HCT116 (cell line): ENCODE data around the gene CSNK2A2. TPM values are rescaled to one million over a fixed set of nuclear protein-coding genes. Genes with fewer than 3 reads are reported as not detected.

Experiments
- ATAC-seq: fragments of 200-7000 bp; cut with Tn5 transposase; 2 replicates; pipeline ENCODE4 v1.9.1; 2020; ENCODE audit warnings: mild to moderate bottlenecking, moderate library complexity
- BruUV-seq: library from RNA; stranded (reverse); fragments of 400-500 nt; replicated peaks from 2 replicates; lab custom pipeline; 2021; lab: Mats Ljungman, UMichigan
- CTCF ChIA-PET: fragments of 300-600 bp; sonication (Branson Sonifier 250); formaldehyde crosslinking; loops from one replicate; lab custom pipeline; 2021; ENCODE audit warnings: antibody characterized with exemption; lab: Charles Lee
- POLR2A ChIA-PET: fragments of 300-600, 350-600 bp; sonication (Branson Sonifier 250); formaldehyde crosslinking; loops from one replicate; lab custom pipeline; 2021; ENCODE audit warnings: antibody characterized with exemption; lab: Charles Lee
- RAD21 ChIA-PET, 2 experiments: fragments of 300-600 bp; sonication (Branson Sonifier 250); formaldehyde crosslinking; loops; one replicate each; lab custom pipeline; 2023; ENCODE audit warnings: low total read pairs in 2 of 2; ENCODE audit not compliant: uncharacterized antibody in 2 of 2, unreplicated experiment in 2 of 2, low non-redundant PET in 1 of 2; lab: Charles Lee
- DNase-seq: peaks from one replicate; pipeline ENCODE4 v3.0.0-alpha.2; 2010; ENCODE audit warnings: low read depth, low spot score
- H2AFZ ChIP-seq: fragments of 200-600 bp; shearing (Covaris generic), sonication (generic); 2 replicates; pipeline ENCODE4 v1.6.1; 2017; ENCODE audit warnings: low read depth, mixed run types, mixed read lengths, antibody characterized with exemption, low read length; ENCODE audit not compliant: poor library complexity, severe bottlenecking
- H3K27ac ChIP-seq: 2 replicates; pipeline ENCODE4 v1.5.1; 2012; ENCODE audit warnings: low read depth, low read length
- H3K27me3 ChIP-seq: fragments of 200-600 bp; sonication (generic); 2 replicates; pipeline ENCODE4 v1.6.1; 2016; ENCODE audit warnings: mixed run types, low read length, mixed read lengths; ENCODE audit not compliant: insufficient read depth
- H3K36me3 ChIP-seq, 2 experiments: fragments of 200-500 bp in 1 of 2; fragments of 200-600 bp in 1 of 2; sonication (Bioruptor generic) in 1 of 2; sonication (generic) in 1 of 2; 2 replicates each; pipeline versions ENCODE4 v1.5.1 to v1.6.1; 2014 to 2016; ENCODE audit warnings: low read length in 2 of 2, inconsistent platforms in 1 of 2, mixed read lengths in 1 of 2, mixed run types in 1 of 2; ENCODE audit not compliant: insufficient read depth in 2 of 2, control insufficient read depth in 1 of 2
- H3K4me1 ChIP-seq, 2 experiments: fragments of 200-600 bp in 1 of 2; sonication (generic) in 1 of 2; 2 replicates each; pipeline versions ENCODE4 v1.5.1 to v1.6.1; 2012 to 2017; ENCODE audit warnings: low read length in 2 of 2, inconsistent platforms in 1 of 2, mild to moderate bottlenecking in 1 of 2, mixed read lengths in 1 of 2, mixed run types in 1 of 2, moderate library complexity in 1 of 2; ENCODE audit not compliant: insufficient read depth in 2 of 2, control insufficient read depth in 1 of 2
- H3K4me2 ChIP-seq: fragments of 200-600 bp; sonication (generic); 2 replicates; pipeline ENCODE4 v1.6.1; 2017; ENCODE audit warnings: mixed run types, low read length, mixed read lengths
- H3K4me3 ChIP-seq, 2 experiments: fragments of 200-600 bp in 1 of 2; sonication (generic) in 1 of 2; replicated peaks in 1 of 2; 2 replicates each; pipeline ENCODE4 v1.5.1; 2011 to 2016; ENCODE audit warnings: low read length in 2 of 2, control low read depth in 1 of 2, low read depth in 1 of 2, mild to moderate bottlenecking in 1 of 2, mixed read lengths in 1 of 2, mixed run types in 1 of 2
- H3K79me2 ChIP-seq: fragments of 200-600 bp; sonication (generic); 2 replicates; pipeline ENCODE4 v1.6.1; 2017; ENCODE audit warnings: mild to moderate bottlenecking, mixed run types, low read length, moderate library complexity, mixed read lengths; ENCODE audit not compliant: insufficient read depth
- H3K9ac ChIP-seq: fragments of 200-600 bp; sonication (generic); 2 replicates; pipeline ENCODE4 v1.6.1; 2016; ENCODE audit warnings: low read length, mixed read lengths
- H3K9me2 ChIP-seq: fragments of 200-600 bp; sonication (generic), shearing (Covaris generic); 2 replicates; pipeline ENCODE4 v1.6.1; 2017; ENCODE audit warnings: mixed run types, mild to moderate bottlenecking, moderate library complexity; ENCODE audit not compliant: insufficient read depth
- H3K9me3 ChIP-seq, 2 experiments: fragments of 200-500 bp in 1 of 2; fragments of 200-600 bp in 1 of 2; sonication (Bioruptor generic) in 1 of 2; sonication (generic) in 1 of 2; 2 replicates each; pipeline ENCODE4 v1.6.1; 2014 to 2017; ENCODE audit warnings: low read length in 2 of 2, mixed read lengths in 2 of 2, inconsistent platforms in 1 of 2, low read depth in 1 of 2, mild to moderate bottlenecking in 1 of 2, mixed run types in 1 of 2, moderate library complexity in 1 of 2; ENCODE audit not compliant: control insufficient read depth in 1 of 2, insufficient read depth in 1 of 2
- H4K20me1 ChIP-seq: fragments of 200-600 bp; sonication (generic), shearing (Covaris generic); 2 replicates; pipeline ENCODE4 v1.6.1; 2017; ENCODE audit warnings: mixed run types, mild to moderate bottlenecking, moderate library complexity; ENCODE audit not compliant: insufficient read depth
- CBX3 ChIP-seq: IDR thresholded peaks from 2 replicates; pipeline ENCODE4 v1.6.1; 2012; ENCODE audit warnings: low read depth
- ELF1 ChIP-seq: IDR thresholded peaks from 2 replicates; pipeline ENCODE4 v1.6.1; 2012; ENCODE audit warnings: low read depth, borderline replicate concordance
- EZH2 ChIP-seq: fragments of 200-600 bp; sonication (generic); IDR thresholded peaks from 2 replicates; pipeline ENCODE4 v1.6.1; 2017; ENCODE audit warnings: antibody characterized with exemption, mixed run types
- EZH2phosphoT487 ChIP-seq: fragments of 200-600 bp; IDR thresholded peaks from 2 replicates; pipeline ENCODE4 v1.6.1; 2018; ENCODE audit warnings: antibody characterized with exemption, borderline replicate concordance
- FOSL1 ChIP-seq: IDR thresholded peaks from 2 replicates; pipeline ENCODE4 v1.6.1; 2012; ENCODE audit warnings: low read depth
- JUND ChIP-seq: IDR thresholded peaks from 2 replicates; pipeline ENCODE4 v1.6.1; 2012
- MAX ChIP-seq: IDR thresholded peaks from 2 replicates; pipeline ENCODE4 v1.6.1; 2012
- POLR2A ChIP-seq: IDR thresholded peaks from 2 replicates; pipeline ENCODE4 v1.7.0; 2011; ENCODE audit warnings: borderline replicate concordance; ENCODE audit not compliant: insufficient read depth, insufficient read length; ENCODE audit errors: extremely low read depth
- RAD21 ChIP-seq: IDR thresholded peaks from 2 replicates; pipeline ENCODE4 v1.6.1; 2012; ENCODE audit warnings: low read depth, mild to moderate bottlenecking
- REST ChIP-seq: IDR thresholded peaks from 2 replicates; pipeline ENCODE4 v1.6.1; 2012; ENCODE audit warnings: low read depth
- SIN3A ChIP-seq: IDR thresholded peaks from 2 replicates; pipeline ENCODE4 v1.6.1; 2012; ENCODE audit warnings: low read depth
- SP1 ChIP-seq: IDR thresholded peaks from 2 replicates; pipeline ENCODE4 v1.6.1; 2012; ENCODE audit warnings: low read depth
- ZBTB33 ChIP-seq: IDR thresholded peaks from 2 replicates; pipeline ENCODE4 v1.6.1; 2011; ENCODE audit warnings: mild to moderate bottlenecking, low read length, moderate library complexity; ENCODE audit not compliant: insufficient replicate concordance; ENCODE audit errors: extremely low read depth
- ZFX ChIP-seq: fragments of 450-650 bp; IDR thresholded peaks from 2 replicates; pipeline ENCODE4 v1.6.1; 2017
- intact Hi-C: fragments of 100-400 bp; cut with micrococcal nuclease; formaldehyde crosslinking; loops from 2 replicates; pipeline ENCODE4 v1.10.0; 2022
- total RNA-seq: library from RNA; stranded (reverse); gene quantifications from one replicate; pipeline ENCODE4 v1.2.1, GENCODE V29; 2021; ENCODE audit not compliant: unreplicated experiment

Gene CSNK2A2
- total RNA-seq, 1 experiment from 2014 or later, result 97.7 TPM

GRCh38 chr16:58186176-58186944 lies 11.5 kb downstream of the CSNK2A2 start:
- intact Hi-C loops, result no loop called here
- Histone ChIP-seq H3K9me3 (no peaks in the 10 kb centered on the region), H4K20me1 (peaks cover 3% of the 10 kb centered on the region; the same call in 1 of the 2 replicates), H2AFZ (no peak overlapping the region), H3K36me3 (peaks cover 67 to 76% of the 10 kb centered on the region in 2 experiments), H3K4me3 (no peak overlapping the region), H3K79me2 (peaks cover 68% of the 10 kb centered on the region), H3K9ac (no peak overlapping the region), H3K4me1 (no peaks in the 10 kb centered on the region), H3K27ac (no peak overlapping the region), H3K9me2 (no peaks in the 10 kb centered on the region), H3K27me3 (no peaks in the 10 kb centered on the region), H3K4me2 (no peak overlapping the region)
- TF ChIP-seq FOSL1, result no peak
- TF ChIP-seq MAX, result no peak
- TF ChIP-seq POLR2A, result no peak
- no peak for TF ChIP-seq SIN3A
- no peak for TF ChIP-seq JUND
- TF ChIP-seq RAD21, result no peak
- no peak for TF ChIP-seq EZH2
- no peak for DNase-seq
- ChIA-PET CTCF (interaction anchor here (0.5 kb wide), 1 partner anchor 22 kb away, joined by 3 read pairs; no protein-coding TSS in a partner anchor), POLR2A (no interaction called here), RAD21 (no interaction called here)
- no TSS peak for BruUV-seq
- no peak for ATAC-seq

- Histone ChIP-seq H2AFZ (no peak overlapping the region), H3K4me3 (no peak overlapping the region), H3K27me3 (no peaks in the 10 kb centered on the region), H3K4me1 (no peaks in the 10 kb centered on the region), H3K4me2 (no peak overlapping the region), H3K79me2 (peaks cover 64% of the 10 kb centered on the region), H3K9me2 (no peaks in the 10 kb centered on the region), H3K9me3 (no peaks in the 10 kb centered on the region), H3K36me3 (peaks cover 13 to 36% of the 10 kb centered on the region in 2 experiments; a peak in 3 of 4 replicates), H3K9ac (no peak overlapping the region), H3K27ac (no peak overlapping the region), H4K20me1 (no peaks in the 10 kb centered on the region; the same call in 1 of the 2 replicates)
- ATAC-seq (no peak), DNase-seq (no peak)
- POLR2A ChIA-PET, result no interaction called here
- BruUV-seq, result no TSS peak
- RAD21 ChIA-PET, result no interaction called here
- intact Hi-C loops, result no loop called here
- CTCF ChIA-PET, result no interaction called here
- no peak for TF ChIP-seq EZH2phosphoT487
- no peak for TF ChIP-seq RAD21
- TF ChIP-seq FOSL1, result no peak
- TF ChIP-seq POLR2A, result no peak
- no peak for TF ChIP-seq SIN3A
- no peak for TF ChIP-seq MAX
- TF ChIP-seq SP1, result no peak
- no peak for TF ChIP-seq CBX3
- no peak for TF ChIP-seq ZBTB33
- no peak for TF ChIP-seq ELF1
- TF ChIP-seq ZFX, result no peak
- TF ChIP-seq REST, result no peak
Measured at GRCh38 chr16:58177353-58177710, 20.6 kb downstream of the CSNK2A2 start.
